ENCODE results near the gene KDSR.

The KDSR gene

GRCh38 chr18:63321291-63321690 is 45.7 kb downstream of the KDSR start:
- peak overlapping the region; percentile 95 for H3K27ac ChIP-seq
- TF ChIP-seq, protein P1, sequence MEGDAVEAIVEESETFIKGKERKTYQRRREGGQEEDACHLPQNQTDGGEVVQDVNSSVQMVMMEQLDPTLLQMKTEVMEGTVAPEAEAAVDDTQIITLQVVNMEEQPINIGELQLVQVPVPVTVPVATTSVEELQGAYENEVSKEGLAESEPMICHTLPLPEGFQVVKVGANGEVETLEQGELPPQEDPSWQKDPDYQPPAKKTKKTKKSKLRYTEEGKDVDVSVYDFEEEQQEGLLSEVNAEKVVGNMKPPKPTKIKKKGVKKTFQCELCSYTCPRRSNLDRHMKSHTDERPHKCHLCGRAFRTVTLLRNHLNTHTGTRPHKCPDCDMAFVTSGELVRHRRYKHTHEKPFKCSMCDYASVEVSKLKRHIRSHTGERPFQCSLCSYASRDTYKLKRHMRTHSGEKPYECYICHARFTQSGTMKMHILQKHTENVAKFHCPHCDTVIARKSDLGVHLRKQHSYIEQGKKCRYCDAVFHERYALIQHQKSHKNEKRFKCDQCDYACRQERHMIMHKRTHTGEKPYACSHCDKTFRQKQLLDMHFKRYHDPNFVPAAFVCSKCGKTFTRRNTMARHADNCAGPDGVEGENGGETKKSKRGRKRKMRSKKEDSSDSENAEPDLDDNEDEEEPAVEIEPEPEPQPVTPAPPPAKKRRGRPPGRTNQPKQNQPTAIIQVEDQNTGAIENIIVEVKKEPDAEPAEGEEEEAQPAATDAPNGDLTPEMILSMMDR (IDR thresholded peaks at IDR 0.05): no peak
- TF ChIP-seq ZFX (IDR thresholded peaks at IDR 0.05; ENCODE audit: borderline replicate concordance): no peak

- TF ChIP-seq, protein P1 (IDR thresholded peaks at IDR 0.05): no peak
- no peak for TF ChIP-seq ZFX (IDR thresholded peaks at IDR 0.05; ENCODE audit: borderline replicate concordance)
- peak overlapping the region; percentile 95 for H3K27ac ChIP-seq
Measured at GRCh38 chr18:63320975-63321265, 46.1 kb downstream of the KDSR start.

DNA sequence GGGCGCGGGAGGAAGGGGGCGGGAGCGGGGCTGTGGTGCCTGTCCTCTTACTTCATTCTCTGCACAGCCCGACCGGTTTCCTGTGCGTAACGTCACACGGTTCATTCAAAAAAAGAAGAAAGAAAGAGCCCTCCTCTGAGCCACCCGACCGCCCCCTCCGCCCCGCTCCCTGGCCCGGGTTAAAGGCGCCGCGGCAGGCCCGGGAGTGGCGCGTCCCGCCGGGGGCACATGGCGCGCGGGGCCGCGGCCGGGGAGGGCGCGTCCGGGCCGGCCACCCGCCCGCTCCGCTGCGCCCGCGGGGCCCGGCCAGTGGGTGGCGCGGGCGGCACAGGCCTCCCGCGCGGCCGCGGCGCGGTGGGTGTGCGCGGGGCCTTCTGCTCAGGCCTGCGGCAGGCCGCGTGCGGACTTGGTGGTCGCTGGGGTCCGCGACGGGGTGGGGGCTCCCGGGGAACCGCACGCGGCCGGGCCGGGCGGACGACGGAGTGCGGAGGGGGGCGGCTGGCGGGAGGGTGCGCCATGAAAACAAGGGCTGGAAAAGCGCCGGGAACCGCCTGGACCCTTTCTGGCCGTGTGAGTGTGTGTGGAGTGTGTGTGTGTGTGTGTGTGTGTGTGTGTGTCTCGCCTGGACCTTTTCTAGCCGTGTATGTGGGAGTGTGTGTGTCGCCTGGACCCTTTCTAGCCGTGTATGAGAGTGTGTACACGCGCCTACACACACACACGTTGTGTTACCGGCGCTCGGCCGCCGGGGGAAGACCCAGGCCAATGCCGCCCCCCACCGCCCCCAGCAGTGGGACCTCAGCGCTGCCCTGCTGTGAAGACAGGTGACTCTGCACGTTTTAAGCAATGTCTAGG is 46.7 kb downstream of the KDSR start:
- TF ChIP-seq, protein P1 (IDR thresholded peaks at IDR 0.05): peak; percentile 65
- no peak for TF ChIP-seq ZFX (IDR thresholded peaks at IDR 0.05; ENCODE audit: borderline replicate concordance)
- peak overlapping the region; percentile 95 for H3K27ac ChIP-seq

- TF ChIP-seq, protein P1 (IDR thresholded peaks at IDR 0.05): no peak
- no peak for TF ChIP-seq ZFX (IDR thresholded peaks at IDR 0.05; ENCODE audit: borderline replicate concordance)
Measured at GRCh38 chr18:63319383-63320122, 47.5 kb downstream of the KDSR start, which contains the start of gene BCL2. TSS of gene BCL2 (minus strand) at chr18:63319769.

DNA sequence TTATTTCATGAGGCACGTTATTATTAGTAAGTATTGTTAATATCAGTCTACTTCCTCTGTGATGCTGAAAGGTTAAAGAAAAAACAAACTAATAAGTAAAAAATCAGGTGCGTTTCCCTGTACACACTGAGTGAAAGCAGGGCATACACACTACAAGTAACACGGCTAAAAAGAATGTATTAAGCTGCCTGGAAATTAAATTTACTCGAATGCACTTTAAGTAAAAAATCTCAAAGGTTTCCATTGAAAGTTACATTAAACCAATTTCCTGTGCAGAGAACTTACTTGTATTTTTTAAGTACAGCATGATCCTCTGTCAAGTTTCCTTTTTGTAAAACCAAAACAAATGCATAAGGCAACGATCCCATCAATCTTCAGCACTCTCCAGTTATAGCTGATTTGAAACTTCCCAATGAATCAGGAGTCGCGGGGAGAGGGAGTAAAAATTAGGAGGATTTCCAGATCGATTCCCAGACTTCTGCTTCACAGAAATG is 48.1 kb downstream of the KDSR start:
- peak overlapping the region; percentile 95 for H3K27ac ChIP-seq
- no peak for TF ChIP-seq ZFX (IDR thresholded peaks at IDR 0.05; ENCODE audit: borderline replicate concordance)
- TF ChIP-seq, protein P1 (IDR thresholded peaks at IDR 0.05): no peak

More at GRCh38 chr18:63319383-63320122, 47.5 kb downstream of the KDSR start, which contains the start of gene BCL2:
- peak within 1 kb of the TSS; percentile 95 for H3K27ac ChIP-seq

- TF ChIP-seq ZFX (IDR thresholded peaks at IDR 0.05; ENCODE audit: borderline replicate concordance): no peak
- TF ChIP-seq, protein P1 (IDR thresholded peaks at IDR 0.05): no peak
Measured at GRCh38 chr18:63317982-63318888, 48.8 kb downstream of the KDSR start.

More at GRCh38 chr18:63317982-63318888, 48.8 kb downstream of the KDSR start:
- no peak overlapping the region for H3K27ac ChIP-seq

Measured in 22Rv1 (cell line).